Neural progenitor cell (in vitro differentiated cells): ENCODE data around the gene TBCB. TPM values are rescaled to one million over a fixed set of nuclear protein-coding genes. Genes with fewer than 3 reads are reported as not detected.
"Not testable (repeated sequence)": the region's sequence is repeated elsewhere in the genome, so short reads cannot be mapped to it uniquely, and the experiment has no call there.

Experiments used
- DNase-seq: peaks from one replicate; pipeline ENCODE4 v3.0.0-alpha.2; 2016; ENCODE audit warnings: low spot score
- H2AFZ ChIP-seq: fragments of 200-600 bp; sonication (generic); replicated peaks from 2 replicates; pipeline ENCODE4 v1.6.1; 2016; ENCODE audit warnings: antibody characterized with exemption
- H3F3A ChIP-seq: fragments of 200-600 bp; sonication (generic); 2 replicates; pipeline ENCODE4 v1.6.1; 2016; ENCODE audit warnings: antibody characterized with exemption, low read depth
- H3K27ac ChIP-seq: fragments of 200-600 bp; sonication (generic); 2 replicates; pipeline ENCODE4 v1.5.1; 2016; ENCODE audit warnings: mild to moderate bottlenecking
- H3K27me3 ChIP-seq: fragments of 200-600 bp; sonication (generic); 2 replicates; pipeline ENCODE4 v1.6.1; 2016; ENCODE audit warnings: mild to moderate bottlenecking, moderate library complexity
- H3K36me3 ChIP-seq: fragments of 200-600 bp; sonication (generic); 2 replicates; pipeline ENCODE4 v1.5.1; 2016
- H3K4me1 ChIP-seq: fragments of 200-600 bp; sonication (generic); 2 replicates; pipeline ENCODE4 v1.6.1; 2016; ENCODE audit warnings: mixed run types
- H3K4me2 ChIP-seq: fragments of 200-600 bp; sonication (generic); 2 replicates; pipeline ENCODE4 v1.6.1; 2016
- H3K4me3 ChIP-seq: fragments of 200-600 bp; sonication (generic); 2 replicates; pipeline ENCODE4 v1.5.1; 2016
- H3K79me2 ChIP-seq: fragments of 200-600 bp; sonication (generic); 2 replicates; pipeline ENCODE4 v1.6.1; 2016; ENCODE audit warnings: low read depth
- H3K9ac ChIP-seq: fragments of 200-600 bp; sonication (generic); 2 replicates; pipeline ENCODE4 v1.6.1; 2016
- H3K9me3 ChIP-seq: fragments of 200-600 bp; sonication (generic); 2 replicates; pipeline ENCODE4 v1.5.1; 2016; ENCODE audit warnings: low read depth
- H4K20me1 ChIP-seq: fragments of 200-600 bp; sonication (generic); 2 replicates; pipeline ENCODE4 v1.6.1; 2016; ENCODE audit warnings: low read depth
- H3K27ac Mint-ChIP-seq: 3 replicates; pipeline ENCODE4 v1.8.0; 2021; ENCODE audit warnings: mixed read lengths
- H3K27me3 Mint-ChIP-seq: 2 replicates; pipeline ENCODE4 v1.8.0; 2022; ENCODE audit warnings: low read depth, mild to moderate bottlenecking, inconsistent platforms, moderate library complexity, mixed read lengths; ENCODE audit not compliant: insufficient read depth
- H3K36me3 Mint-ChIP-seq: 3 replicates; pipeline ENCODE4 v1.8.0; 2021; ENCODE audit warnings: mixed read lengths
- H3K4me1 Mint-ChIP-seq: 3 replicates; pipeline ENCODE4 v1.8.0; 2021; ENCODE audit warnings: mixed read lengths
- H3K4me3 Mint-ChIP-seq: 3 replicates; pipeline ENCODE4 v1.8.0; 2021; ENCODE audit warnings: mild to moderate bottlenecking, moderate library complexity, mixed read lengths
- H3K9me3 Mint-ChIP-seq: 3 replicates; pipeline ENCODE4 v1.8.0; 2020; ENCODE audit warnings: mixed read lengths
- CTCF ChIP-seq: fragments of 200-600 bp; sonication (generic); IDR thresholded peaks from 2 replicates; pipeline ENCODE4 v1.5.1; 2017; ENCODE audit warnings: antibody characterized with exemption, mild to moderate bottlenecking
- EZH2 ChIP-seq: fragments of 200-600 bp; sonication (generic); IDR thresholded peaks from 2 replicates; pipeline ENCODE4 v1.6.1; 2017; ENCODE audit warnings: antibody characterized with exemption, mild to moderate bottlenecking, moderate library complexity
- EZH2phosphoT487 ChIP-seq: fragments of 200-600 bp; sonication (generic); IDR thresholded peaks from 2 replicates; pipeline ENCODE4 v1.6.1; 2017; ENCODE audit warnings: antibody characterized with exemption
- total RNA-seq: library from RNA; depleted of rRNA; stranded (reverse); fragments of >200 nt; gene quantifications from 2 replicates; pipeline ENCODE4 v1.2.3, GENCODE V29; 2015; ENCODE audit warnings: low replicate concordance

Gene TBCB
- total RNA-seq, 1 donor from 2014 or later, result 166 TPM

- H3K9me3 ChIP-seq, result no peaks in the 10 kb centered on the region
- H2AFZ ChIP-seq, result no peak overlapping the region
- H3K36me3 ChIP-seq, result no peaks in the 10 kb centered on the region
- no peaks in the 10 kb centered on the region for H4K20me1 ChIP-seq
- no peak for DNase-seq
- Mint-ChIP-seq H3K36me3 (peaks cover 1% of the 10 kb centered on the region), H3K9me3 (no peaks in the 10 kb centered on the region), H3K4me3 (no peak overlapping the region), H3K4me1 (peaks cover 6% of the 10 kb centered on the region), H3K27ac (no peak overlapping the region), H3K27me3 (peaks cover 3% of the 10 kb centered on the region)
- peak overlapping the region; percentile 37 for H3K27ac ChIP-seq
- H3K9ac ChIP-seq, result no peak overlapping the region
- H3K79me2 ChIP-seq, result no peaks in the 10 kb centered on the region
- no peaks in the 10 kb centered on the region for H3K27me3 ChIP-seq
- H3K4me2 ChIP-seq, result no peak overlapping the region
- H3K4me3 ChIP-seq, result no peak overlapping the region
- no peak for TF ChIP-seq EZH2phosphoT487
- TF ChIP-seq EZH2, result no peak
- no peak for TF ChIP-seq CTCF
- H3F3A ChIP-seq, result peaks cover 13% of the 10 kb centered on the region
- H3K4me1 ChIP-seq, result peaks cover 2% of the 10 kb centered on the region
Observed at GRCh38 chr19:36169084-36169760, 54.0 kb downstream of the TBCB start.

GRCh38 chr19:36172852-36173251, 57.6 kb downstream of the TBCB start:
- Mint-ChIP-seq H3K36me3 (no peaks in the 10 kb centered on the region), H3K27ac (no peak overlapping the region), H3K27me3 (peaks cover 3% of the 10 kb centered on the region), H3K9me3 (no peaks in the 10 kb centered on the region), H3K4me1 (peaks cover 6% of the 10 kb centered on the region), H3K4me3 (no peak overlapping the region)
- Histone ChIP-seq H3K36me3 (no peaks in the 10 kb centered on the region), H3F3A (peaks cover 13% of the 10 kb centered on the region), H3K27ac (no peak overlapping the region), H2AFZ (no peak overlapping the region), H3K4me1 (peaks cover 2% of the 10 kb centered on the region), H3K4me3 (no peak overlapping the region), H3K4me2 (no peak overlapping the region), H3K79me2 (no peaks in the 10 kb centered on the region), H4K20me1 (no peaks in the 10 kb centered on the region), H3K27me3 (no peaks in the 10 kb centered on the region), H3K9me3 (no peaks in the 10 kb centered on the region), H3K9ac (no peak overlapping the region)
- no peak for DNase-seq
- TF ChIP-seq EZH2phosphoT487 (no peak), CTCF (no peak), EZH2 (no peak)

- DNase-seq, H3K36me3 ChIP-seq, H3K4me3 ChIP-seq, H2AFZ ChIP-seq, H3K9ac ChIP-seq, H3K27me3 ChIP-seq, H3K27me3 Mint-ChIP-seq, H3K4me3 Mint-ChIP-seq, H3K9me3 ChIP-seq, H3K4me1 ChIP-seq, H3K9me3 Mint-ChIP-seq, H4K20me1 ChIP-seq, H3K27ac Mint-ChIP-seq, H3K36me3 Mint-ChIP-seq, H3K79me2 ChIP-seq, H3K4me1 Mint-ChIP-seq, H3K27ac ChIP-seq, H3K4me2 ChIP-seq: not testable (repeated sequence)
- peaks cover 13% of the 10 kb centered on the region for H3F3A ChIP-seq
Observed at GRCh38 chr19:36173846-36174245, 58.6 kb downstream of the TBCB start.

Other genes with a start within 250 kb of the TBCB start
- 89.5 and 191 TPM in 2 replicates for gene APLP1, start 246.9 kb upstream of the TBCB start, total RNA-seq
- gene NFKBID, start 214.9 kb upstream of the TBCB start, total RNA-seq, result 1.3 and 4.7 TPM in 2 replicates
- not detected in 2 replicates for gene HCST, start 212.9 kb upstream of the TBCB start, total RNA-seq
- gene TYROBP, start 207.2 kb upstream of the TBCB start, total RNA-seq, result not detected in 2 replicates
- 2.3 and 9.5 TPM in 2 replicates for gene LRFN3, start 179.1 kb upstream of the TBCB start, total RNA-seq
- gene SDHAF1, start 120.3 kb upstream of the TBCB start, total RNA-seq, result 4.6 and 18.6 TPM in 2 replicates
- gene SYNE4, start 106.7 kb upstream of the TBCB start, total RNA-seq, result 2.3 and 10.9 TPM in 2 replicates
- gene ALKBH6, start 101.3 kb upstream of the TBCB start, total RNA-seq, result 16.3 and 22.5 TPM in 2 replicates
- gene CLIP3, start 82.6 kb upstream of the TBCB start, total RNA-seq, result 8.2 and 17.7 TPM in 2 replicates
- gene THAP8, start 61.2 kb upstream of the TBCB start, total RNA-seq, result 6.7 and 9.5 TPM in 2 replicates
- 12.0 and 22.4 TPM in 2 replicates for gene WDR62, start 60.6 kb upstream of the TBCB start, total RNA-seq
- gene OVOL3, start 4.3 kb upstream of the TBCB start, total RNA-seq, result not detected in 2 replicates
- 44.0 and 67.1 TPM in 2 replicates for gene POLR2I, start 593 bp upstream of the TBCB start, total RNA-seq
- gene CAPNS1, start 24.6 kb downstream of the TBCB start, total RNA-seq, result 146 and 258 TPM in 2 replicates
- gene COX7A1, start 37.0 kb downstream of the TBCB start, total RNA-seq, result not detected in 2 replicates
- gene ZNF565, start 99.2 kb downstream of the TBCB start, total RNA-seq, result 3.1 and 6.2 TPM in 2 replicates
- gene ZNF146, start 99.6 kb downstream of the TBCB start, total RNA-seq, result 167 and 282 TPM in 2 replicates